Bronchial epithelial cell (primary cell): Measurements from ENCODE around the gene PAX6. TPM values are rescaled to one million over a fixed set of nuclear protein-coding genes. Genes with fewer than 3 reads are reported as not detected.
A peak's percentile ranks its signal among the peaks of the same experiment; 100 is the strongest.

Experiments used
- DNase-seq: peaks from one replicate; pipeline ENCODE4 v3.0.0-alpha.2; 2010; ENCODE audit warnings: low read depth
- FAIRE-seq: peaks from 2 replicates; lab custom pipeline; 2011; peaks lifted over from hg19 to GRCh38; lab: Jason Lieb, UNC
- H3K27me3 ChIP-seq: 2 replicates; pipeline ENCODE4 v1.5.1; 2011; ENCODE audit warnings: low read length; ENCODE audit not compliant: control insufficient read depth, insufficient read depth
- H3K36me3 ChIP-seq: 2 replicates; pipeline ENCODE4 v1.5.1; 2011; ENCODE audit warnings: low read length; ENCODE audit not compliant: control insufficient read depth, insufficient read depth
- H3K4me3 ChIP-seq: 2 replicates; pipeline ENCODE4 v1.5.1; 2011; ENCODE audit warnings: mild to moderate bottlenecking, low read depth, low read length, control low read depth
- CTCF ChIP-seq: IDR thresholded peaks from 2 replicates; pipeline ENCODE4 v1.5.1; 2011; ENCODE audit warnings: mild to moderate bottlenecking, moderate library complexity, low read length, control low read depth, inconsistent platforms; ENCODE audit not compliant: insufficient read depth, severe bottlenecking
- total RNA-seq: library from RNA; depleted of rRNA; stranded (reverse); fragments of >200 nt; gene quantifications from 2 replicates; pipeline ENCODE4 v1.2.1, GENCODE V29; 2014

The PAX6 gene
- total RNA-seq, 1 donor from 2014 or later: not detected

GRCh38 chr11:31779374-31779791 is 31.7 kb downstream of the PAX6 start:
- no peaks in the 10 kb centered on the region for H3K27me3 ChIP-seq
- DNase-seq (peak; percentile 36), FAIRE-seq (no peak)
- H3K36me3 ChIP-seq: no peaks in the 10 kb centered on the region
- no peak for TF ChIP-seq CTCF
- no peak overlapping the region for H3K4me3 ChIP-seq

- FAIRE-seq: no peak
- TF ChIP-seq CTCF: no peak
- Histone ChIP-seq H3K4me3 (no peak overlapping the region), H3K27me3 (no peaks in the 10 kb centered on the region), H3K36me3 (no peaks in the 10 kb centered on the region)
- DNase-seq: no peak
Measured at GRCh38 chr11:31772412-31772811, 38.7 kb downstream of the PAX6 start.

GRCh38 chr11:31770011-31770700 is 41.0 kb downstream of the PAX6 start:
- DNase-seq (no peak), FAIRE-seq (no peak)
- no peak overlapping the region for H3K4me3 ChIP-seq
- H3K36me3 ChIP-seq: no peaks in the 10 kb centered on the region
- H3K27me3 ChIP-seq: no peaks in the 10 kb centered on the region
- TF ChIP-seq CTCF: no peak

GRCh38 chr11:31768749-31769640 is 42.1 kb downstream of the PAX6 start:
- Histone ChIP-seq H3K27me3 (no peaks in the 10 kb centered on the region), H3K36me3 (no peaks in the 10 kb centered on the region), H3K4me3 (no peak overlapping the region)
- no peak for FAIRE-seq
- TF ChIP-seq CTCF: no peak
- DNase-seq: no peak

DNA sequence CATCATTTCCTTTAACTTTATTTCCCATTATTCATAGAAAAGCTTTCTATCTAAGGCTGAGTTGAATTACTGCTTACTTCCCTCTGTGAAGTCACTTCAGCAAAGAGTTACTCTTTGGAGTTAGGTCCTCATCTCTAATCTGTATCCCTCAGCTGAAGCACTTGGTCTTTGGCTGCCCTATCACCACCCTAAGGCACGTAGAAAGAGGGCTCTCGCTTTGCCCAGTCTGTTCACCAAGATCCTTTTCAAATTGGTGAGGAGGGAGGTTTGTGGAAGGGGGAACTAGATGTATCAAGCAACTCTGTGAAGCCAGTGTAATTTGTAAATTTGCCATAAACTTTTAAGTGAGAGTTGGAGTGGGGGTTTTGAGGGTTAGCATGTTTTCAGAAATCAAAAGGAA is 43.4 kb downstream of the PAX6 start:
- Histone ChIP-seq H3K4me3 (no peak overlapping the region), H3K36me3 (no peaks in the 10 kb centered on the region), H3K27me3 (no peaks in the 10 kb centered on the region)
- FAIRE-seq (no peak), DNase-seq (no peak)
- no peak for TF ChIP-seq CTCF
